Kidney epithelial cell (primary cell): ENCODE results near the gene NXPH1. TPM values are rescaled to one million over a fixed set of nuclear protein-coding genes. Genes with fewer than 3 reads are reported as not detected.

Experiments
- DNase-seq: peaks from one replicate; pipeline ENCODE4 v3.0.0-alpha.2; 2010; ENCODE audit warnings: low read depth
- H3K27me3 ChIP-seq: 2 replicates; pipeline ENCODE4 v1.6.0; 2011; ENCODE audit warnings: low read length; ENCODE audit not compliant: control insufficient read depth, insufficient read depth
- H3K36me3 ChIP-seq: 2 replicates; pipeline ENCODE4 v1.5.1; 2011; ENCODE audit warnings: low read length; ENCODE audit not compliant: control insufficient read depth, insufficient read depth
- H3K4me3 ChIP-seq: 2 replicates; pipeline ENCODE4 v1.5.1; 2011; ENCODE audit warnings: low read depth, mild to moderate bottlenecking, control low read depth, low read length
- CTCF ChIP-seq: IDR thresholded peaks from 2 replicates; pipeline ENCODE4 v1.5.1; 2011; ENCODE audit warnings: mild to moderate bottlenecking, moderate library complexity, low read length, control low read depth, inconsistent platforms; ENCODE audit not compliant: insufficient read depth, poor library complexity, severe bottlenecking
- total RNA-seq: library from RNA; depleted of rRNA; stranded (reverse); fragments of >200 nt; gene quantifications from 2 replicates; pipeline ENCODE4 v1.2.3, GENCODE V29; 2015

The NXPH1 gene
- total RNA-seq, 1 donor from 2014 or later: not detected

GRCh38 chr7:8443576-8444467 lies 10.4 kb downstream of the NXPH1 start:
- DNase-seq: no peak
- H3K27me3 ChIP-seq: peaks cover 53% of the 10 kb centered on the region
- peak; percentile 27 for TF ChIP-seq CTCF

GRCh38 chr7:8444468-8444769 lies 11.0 kb downstream of the NXPH1 start:
- TF ChIP-seq CTCF: no peak
- Histone ChIP-seq H3K27me3 (peaks cover 50% of the 10 kb centered on the region), H3K4me3 (no peak overlapping the region), H3K36me3 (no peaks in the 10 kb centered on the region)
- DNase-seq: no peak

More at GRCh38 chr7:8443576-8444467, 10.4 kb downstream of the NXPH1 start:
- no peak overlapping the region for H3K4me3 ChIP-seq
- H3K36me3 ChIP-seq: no peaks in the 10 kb centered on the region

DNA sequence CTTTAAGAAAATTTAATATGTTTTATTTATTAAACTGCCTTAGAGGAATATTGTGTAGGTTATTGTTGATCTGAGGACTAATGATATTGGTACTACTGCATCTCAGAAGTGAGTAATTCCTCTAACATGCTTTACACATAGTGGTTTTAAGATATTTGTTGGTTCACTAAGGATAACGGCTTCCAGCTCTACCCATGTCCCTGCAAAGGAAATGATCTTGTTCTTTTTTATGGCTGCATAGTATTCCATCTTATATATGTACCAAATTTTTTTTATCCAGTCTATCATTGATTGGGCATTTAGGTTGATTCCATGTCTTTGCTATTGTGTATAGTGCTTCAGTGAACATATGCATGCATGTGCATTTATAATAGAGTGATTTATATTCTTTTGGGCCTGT lies 20.1 kb downstream of the NXPH1 start:
- Histone ChIP-seq H3K4me3 (no peak overlapping the region), H3K36me3 (no peaks in the 10 kb centered on the region), H3K27me3 (no peaks in the 10 kb centered on the region)
- no peak for TF ChIP-seq CTCF
- DNase-seq: no peak

DNA sequence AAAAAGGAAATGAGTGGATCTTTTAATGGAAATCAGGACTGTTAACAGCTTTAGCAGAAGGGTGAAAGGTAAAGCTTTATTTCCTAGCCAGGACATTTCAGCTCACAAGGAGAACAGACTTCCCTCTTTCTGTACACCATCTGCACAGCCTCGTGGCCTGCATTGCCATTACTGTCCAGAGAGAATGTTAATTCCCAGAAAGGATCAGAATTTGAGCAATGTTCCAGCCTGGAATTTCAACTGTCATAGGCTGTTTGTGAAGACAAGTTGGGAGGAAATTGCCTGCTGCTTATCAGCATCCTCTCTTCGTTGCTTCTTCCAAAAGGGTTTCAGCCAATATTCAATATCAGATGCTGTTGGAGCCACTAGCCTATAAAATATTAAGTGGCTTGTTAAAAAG lies 22.0 kb downstream of the NXPH1 start:
- no peak for TF ChIP-seq CTCF
- no peak overlapping the region for H3K4me3 ChIP-seq
- H3K27me3 ChIP-seq: no peaks in the 10 kb centered on the region
- H3K36me3 ChIP-seq: no peaks in the 10 kb centered on the region
- DNase-seq: no peak

DNA sequence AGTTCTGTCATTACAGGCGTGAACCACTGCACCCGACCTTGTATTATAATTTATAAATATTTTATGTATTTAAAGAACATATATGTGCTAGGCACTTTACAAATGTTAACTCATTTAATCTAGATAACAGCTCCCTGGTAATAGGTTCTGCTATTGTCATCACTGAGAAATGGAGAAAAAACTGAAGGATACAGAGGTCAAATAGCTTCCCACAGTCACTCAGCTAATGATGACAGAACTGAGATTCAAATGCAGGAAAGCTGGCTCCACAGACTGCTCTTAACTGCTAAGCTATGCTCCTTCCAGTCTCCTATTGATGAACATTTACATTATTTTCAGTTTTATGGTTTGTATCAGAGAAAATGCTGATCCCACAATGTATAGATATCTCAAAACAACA lies 28.9 kb downstream of the NXPH1 start:
- H3K4me3 ChIP-seq: no peak overlapping the region
- no peak for DNase-seq
- no peaks in the 10 kb centered on the region for H3K27me3 ChIP-seq
- no peaks in the 10 kb centered on the region for H3K36me3 ChIP-seq
- TF ChIP-seq CTCF: no peak

- no peak for DNase-seq
- no peaks in the 10 kb centered on the region for H3K36me3 ChIP-seq
- H3K4me3 ChIP-seq: no peak overlapping the region
- H3K27me3 ChIP-seq: no peaks in the 10 kb centered on the region
- TF ChIP-seq CTCF: no peak
Measured at GRCh38 chr7:8465338-8465737, 31.9 kb downstream of the NXPH1 start.
